HL-60 (cell line): ENCODE measurements around the gene EBF4.

ENCODE experiments used
- CTCF ChIP-seq: IDR thresholded peaks from one replicate; pipeline ENCODE4 v1.5.1; 2011; ENCODE audit warnings: low read length, control low read depth, inconsistent platforms; ENCODE audit not compliant: insufficient read depth
- GABPA ChIP-seq: IDR thresholded peaks from 2 replicates; pipeline ENCODE4 v1.6.1; 2012; ENCODE audit warnings: low read depth
- POLR2AphosphoS5 ChIP-seq: IDR thresholded peaks from 2 replicates; pipeline ENCODE4 v1.6.1; 2012; ENCODE audit warnings: low read depth

- TF ChIP-seq CTCF (no peak), GABPA (no peak), POLR2AphosphoS5 (no peak)
Measured at GRCh38 chr20:2742431-2742830, 49.9 kb downstream of the EBF4 start.
